A673 (cell line): ENCODE measurements around the gene ANKRD16.

Experiments used
- CTCF ChIP-seq: fragments of 300-800, 200-600 bp; sonication (generic); conservative IDR thresholded peaks from 2 replicates; pipeline ENCODE4 v1.5.1; 2017; ENCODE audit warnings: low read depth, mild to moderate bottlenecking, antibody characterized with exemption, low read length, moderate library complexity, mixed read lengths
- EZH2 ChIP-seq: fragments of 200-600 bp; sonication (generic); IDR thresholded peaks from 2 replicates; pipeline ENCODE4 v1.6.1; 2017; ENCODE audit warnings: borderline replicate concordance, low read depth, mild to moderate bottlenecking, mixed read lengths, antibody characterized with exemption, low read length; ENCODE audit not compliant: poor library complexity, severe bottlenecking

- TF ChIP-seq CTCF = no peak
- TF ChIP-seq EZH2 = no peak
These were observed 13.4 kb downstream of the ANKRD16 start for GRCh38 chr10:5876181-5876768.
